ENCODE measurements around the gene ATG12. TPM values are rescaled to one million over a fixed set of nuclear protein-coding genes. Genes with fewer than 3 reads are reported as not detected.
A peak's percentile ranks its signal among the peaks of the same experiment; 100 is the strongest.

The ATG12 gene
- total RNA-seq, 2 experiments from 2014 or later, result 37.2 to 37.8 TPM

DNA sequence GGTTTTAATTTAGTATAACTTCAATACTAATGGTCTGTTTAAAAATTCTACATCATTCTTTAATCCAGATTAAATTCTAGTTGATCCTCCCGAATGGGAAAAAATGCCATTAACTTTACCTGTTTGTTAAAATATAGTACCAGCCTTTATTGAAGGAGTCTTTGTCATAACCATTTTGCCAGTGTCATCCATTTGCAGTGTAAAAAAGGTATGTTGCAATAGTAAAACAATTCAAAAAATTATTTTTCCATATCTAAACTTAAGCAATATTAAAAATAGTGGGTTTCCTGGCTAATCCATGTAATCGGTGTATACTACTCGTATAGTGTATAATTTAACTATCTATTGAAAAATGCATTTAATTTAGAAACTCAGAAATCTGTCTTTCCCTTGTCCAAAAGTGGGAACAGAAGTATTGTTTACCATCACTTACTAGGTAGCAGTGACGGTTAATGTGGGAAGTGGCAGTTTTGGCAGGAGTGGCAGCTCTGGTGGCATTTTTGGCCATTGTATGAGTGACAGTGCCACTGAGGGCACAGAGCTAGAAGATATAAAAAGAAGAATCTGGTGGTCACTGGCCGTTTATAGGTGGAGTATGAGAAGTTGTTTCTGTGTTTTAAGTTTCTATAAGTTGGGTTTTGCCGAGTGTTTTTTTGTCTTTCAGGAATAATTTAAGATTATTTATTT lies 2.2 kb upstream of the ATG12 start:
- Mint-ChIP-seq H3K4me1 (ENCODE audit: low read depth) (peaks cover 41% of the 10 kb centered on the region), H3K4me3 (peak overlapping the region; percentile 95), H3K27ac (no peak overlapping the region), H3K36me3 (ENCODE audit: low read depth) (peaks cover 17% of the 10 kb centered on the region), H3K9me3 (no peaks in the 10 kb centered on the region), H3K27me3 (no peaks in the 10 kb centered on the region)
- TF ChIP-seq, protein P1, sequence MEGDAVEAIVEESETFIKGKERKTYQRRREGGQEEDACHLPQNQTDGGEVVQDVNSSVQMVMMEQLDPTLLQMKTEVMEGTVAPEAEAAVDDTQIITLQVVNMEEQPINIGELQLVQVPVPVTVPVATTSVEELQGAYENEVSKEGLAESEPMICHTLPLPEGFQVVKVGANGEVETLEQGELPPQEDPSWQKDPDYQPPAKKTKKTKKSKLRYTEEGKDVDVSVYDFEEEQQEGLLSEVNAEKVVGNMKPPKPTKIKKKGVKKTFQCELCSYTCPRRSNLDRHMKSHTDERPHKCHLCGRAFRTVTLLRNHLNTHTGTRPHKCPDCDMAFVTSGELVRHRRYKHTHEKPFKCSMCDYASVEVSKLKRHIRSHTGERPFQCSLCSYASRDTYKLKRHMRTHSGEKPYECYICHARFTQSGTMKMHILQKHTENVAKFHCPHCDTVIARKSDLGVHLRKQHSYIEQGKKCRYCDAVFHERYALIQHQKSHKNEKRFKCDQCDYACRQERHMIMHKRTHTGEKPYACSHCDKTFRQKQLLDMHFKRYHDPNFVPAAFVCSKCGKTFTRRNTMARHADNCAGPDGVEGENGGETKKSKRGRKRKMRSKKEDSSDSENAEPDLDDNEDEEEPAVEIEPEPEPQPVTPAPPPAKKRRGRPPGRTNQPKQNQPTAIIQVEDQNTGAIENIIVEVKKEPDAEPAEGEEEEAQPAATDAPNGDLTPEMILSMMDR (IDR thresholded peaks at IDR 0.05), result no peak
- CTCF ChIA-PET, result interaction anchor here (0.9 to 1.6 kb wide), 5 partner anchors 23 to 269 kb away, joined by 3 to 9 read pairs (median 3); no protein-coding TSS in a partner anchor
- ATAC-seq (no peak), DNase-seq (no peak)
- POLR2A ChIA-PET, result interaction anchor here (1.0 kb wide), 1 partner anchor 298 kb away, joined by 3 read pairs; no protein-coding TSS in a partner anchor
- intact Hi-C loops (cut with micrococcal nuclease), result loop anchor here (10.0 kb wide), 1 partner anchor 539 kb away; no protein-coding TSS in a partner anchor

DNA sequence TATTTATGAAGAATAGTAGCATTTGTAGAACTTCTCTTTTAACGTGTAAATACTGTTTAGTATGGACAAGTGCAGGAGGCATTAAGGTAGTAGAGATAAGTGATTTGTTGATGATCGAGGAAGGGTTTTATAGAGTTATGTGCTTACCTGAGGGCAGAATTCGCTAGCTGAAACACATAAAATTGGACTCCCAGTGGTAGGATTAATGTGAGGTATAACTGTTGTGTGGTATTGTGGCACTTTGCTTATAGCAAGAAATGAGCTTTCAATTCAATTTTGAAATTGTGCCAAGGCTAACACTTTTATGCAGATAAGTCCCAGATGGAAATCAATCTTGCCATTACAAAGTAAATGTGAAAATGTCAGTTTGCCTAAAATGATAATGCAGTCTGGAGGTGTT lies 1.6 kb upstream of the ATG12 start:
- H3K36me3 Mint-ChIP-seq (ENCODE audit: low read depth), result peaks cover 19% of the 10 kb centered on the region
- no peaks in the 10 kb centered on the region for H3K27me3 Mint-ChIP-seq
- peaks cover 44% of the 10 kb centered on the region for H3K4me1 Mint-ChIP-seq (ENCODE audit: low read depth)
- intact Hi-C loops (cut with micrococcal nuclease), result loop anchor here (10.0 kb wide), 1 partner anchor 538 kb away; no protein-coding TSS in a partner anchor
- H3K4me3 Mint-ChIP-seq, result peak overlapping the region; percentile 95
- no peak for DNase-seq
- no peak for ATAC-seq
- POLR2A ChIA-PET, result no interaction called here
- TF ChIP-seq, protein P1 (IDR thresholded peaks at IDR 0.05), result no peak
- peak overlapping the region; percentile 90 for H3K27ac Mint-ChIP-seq
- H3K9me3 Mint-ChIP-seq, result no peaks in the 10 kb centered on the region
- CTCF ChIA-PET, result interaction anchor here (0.9 to 1.6 kb wide), 5 partner anchors 23 to 268 kb away, joined by 3 to 9 read pairs (median 3); no protein-coding TSS in a partner anchor

DNA sequence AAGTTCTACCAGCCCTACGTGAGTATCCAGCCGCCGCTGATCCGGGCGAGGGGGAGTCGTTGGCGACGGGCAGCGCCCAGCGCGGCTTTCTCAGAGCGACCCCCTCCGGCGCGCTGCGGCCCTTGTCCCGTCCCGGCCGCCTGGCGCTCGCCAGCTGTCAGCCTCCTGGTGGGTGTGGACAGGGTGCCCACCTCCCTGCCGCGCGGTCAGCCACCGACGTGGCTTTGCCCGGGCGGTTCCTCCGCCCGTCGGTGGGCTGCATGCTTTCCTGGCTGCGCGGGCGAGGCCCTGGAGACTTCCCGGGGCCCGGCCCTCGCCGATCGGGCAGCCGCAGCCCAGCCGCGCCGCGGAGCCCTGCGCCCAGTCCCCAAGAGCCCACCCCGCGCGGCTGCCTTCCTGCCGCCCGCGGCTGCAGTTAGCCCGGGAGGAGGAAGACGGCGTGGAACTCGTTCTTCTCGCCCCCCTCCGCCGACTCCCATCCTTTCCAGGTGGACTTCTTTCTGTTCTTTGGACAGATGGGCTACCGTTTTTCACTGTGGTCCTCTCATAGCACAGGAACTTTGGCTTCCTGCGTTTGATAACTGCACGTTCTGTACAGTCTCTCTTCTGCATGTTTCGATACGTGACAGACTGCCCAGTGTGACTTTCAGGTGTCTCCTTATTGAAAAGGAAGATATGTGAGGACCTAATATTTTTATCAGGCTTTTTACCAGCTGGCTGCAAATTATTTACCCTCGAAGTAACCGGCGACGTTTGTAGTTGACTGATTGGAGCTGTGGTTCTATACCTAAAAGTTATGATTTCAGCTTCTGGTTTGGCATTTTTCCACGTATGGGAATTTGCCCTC lies 947 bp upstream of the ATG12 start:
- CTCF ChIA-PET, result interaction anchor here (0.8 to 2.3 kb wide), 7 partner anchors 10 to 268 kb away, joined by 3 to 9 read pairs (median 3); no protein-coding TSS in a partner anchor
- peak overlapping the region; percentile 95 for H3K4me3 Mint-ChIP-seq
- ATAC-seq, result peak; percentile 2
- POLR2A ChIA-PET, result interaction anchor here (0.6 to 1.3 kb wide), 4 partner anchors 90 to 234 kb away, joined by 3 to 5 read pairs (median 4); no protein-coding TSS in a partner anchor
- peaks cover 24% of the 10 kb centered on the region for H3K36me3 Mint-ChIP-seq (ENCODE audit: low read depth)
- peak overlapping the region; percentile 90 for H3K27ac Mint-ChIP-seq
- H3K27me3 Mint-ChIP-seq, result no peaks in the 10 kb centered on the region
- intact Hi-C loops (cut with micrococcal nuclease), result loop anchor here (10.0 kb wide), 1 partner anchor 538 kb away; no protein-coding TSS in a partner anchor
- TF ChIP-seq, protein P1 (IDR thresholded peaks at IDR 0.05), result no peak
- no peaks in the 10 kb centered on the region for H3K9me3 Mint-ChIP-seq
- peaks cover 48% of the 10 kb centered on the region for H3K4me1 Mint-ChIP-seq (ENCODE audit: low read depth)
- peak; percentile 19 for DNase-seq

DNA sequence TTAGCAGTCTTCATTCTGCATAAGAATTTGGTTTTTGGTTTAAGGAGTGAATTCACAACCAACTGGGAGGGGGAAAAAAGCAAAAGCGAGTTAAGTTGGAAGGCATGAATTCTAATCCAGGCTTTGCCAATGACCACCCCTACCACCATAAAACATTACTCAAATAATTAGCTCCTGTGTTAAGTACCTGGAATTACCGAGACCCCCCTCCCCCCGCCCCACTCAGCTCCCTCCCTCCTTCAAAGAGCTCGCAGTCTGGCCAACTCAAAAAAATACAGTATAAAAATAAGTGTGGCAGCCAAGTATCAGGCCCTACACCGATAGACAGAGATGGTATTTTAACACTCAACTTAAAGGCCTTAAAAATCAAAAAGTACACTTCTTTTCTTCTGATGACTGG lies 492 bp downstream of the ATG12 start:
- H3K27ac Mint-ChIP-seq, result peak overlapping the region; percentile 100
- POLR2A ChIA-PET, result interaction anchor here (0.6 to 1.2 kb wide), 5 partner anchors 10 to 297 kb away, joined by 3 to 4 read pairs (median 3); no protein-coding TSS in a partner anchor

More for the DNA sequence above, 492 bp downstream of the ATG12 start:
- Mint-ChIP-seq H3K27me3 (no peaks in the 10 kb centered on the region), H3K36me3 (ENCODE audit: low read depth) (peaks cover 35% of the 10 kb centered on the region), H3K4me3 (peak overlapping the region; percentile 95), H3K4me1 (ENCODE audit: low read depth) (peaks cover 49% of the 10 kb centered on the region), H3K9me3 (no peaks in the 10 kb centered on the region)
- TF ChIP-seq, protein P1 (IDR thresholded peaks at IDR 0.05), result no peak
- ATAC-seq (no peak), DNase-seq (no peak)
- intact Hi-C loops (cut with micrococcal nuclease), result loop anchor here (10.0 kb wide), 1 partner anchor 536 kb away; no protein-coding TSS in a partner anchor
- CTCF ChIA-PET, result interaction anchor here (0.8 to 2.3 kb wide), 6 partner anchors 10 to 245 kb away, joined by 3 to 7 read pairs (median 4); partner anchors contain the start of gene LVRN

All from activated CD8-positive, alpha-beta T cell treated with anti-CD3 and anti-CD28 coated beads for 36 hours (primary cell).